ENCODE data around the gene COQ10B.
A peak's percentile ranks its signal among the peaks of the same experiment; 100 is the strongest.

COQ10B gene

GRCh38 chr2:197487385-197487784 lies 34.0 kb downstream of the COQ10B start:
- Histone ChIP-seq H3K36me3 (ENCODE audit: insufficient read depth, low read length) (peaks cover 82% of the 10 kb centered on the region), H2AFZ (ENCODE audit: low read length) (no peak overlapping the region), H3K4me3 (ENCODE audit: low read depth, low read length, poor library complexity, severe bottlenecking) (no peak overlapping the region), H4K20me1 (ENCODE audit: insufficient read depth, low read length) (no peaks in the 10 kb centered on the region), H3F3A (ENCODE audit: insufficient read depth, low read length) (peaks cover 10% of the 10 kb centered on the region; the same call in 1 of the 2 replicates), H3K79me2 (ENCODE audit: insufficient read depth, low read length) (no peaks in the 10 kb centered on the region), H3K9me3 (ENCODE audit: low read length) (peaks cover 5% of the 10 kb centered on the region; the same call in 1 of the 2 replicates), H3K9me2 (ENCODE audit: low read depth, low read length) (no peaks in the 10 kb centered on the region), H3K27me3 (ENCODE audit: insufficient read depth, low read length) (no peaks in the 10 kb centered on the region), H3K9ac (ENCODE audit: low read length) (no peak overlapping the region), H3K4me1 (ENCODE audit: insufficient read depth, low read length, severe bottlenecking) (no peaks in the 10 kb centered on the region), H3K27ac (ENCODE audit: low read depth, low read length, poor library complexity, severe bottlenecking) (no peak overlapping the region), H3K4me2 (ENCODE audit: low read length) (no peak overlapping the region)
- TF ChIP-seq EZH2 (IDR thresholded peaks at IDR 0.05; ENCODE audit: borderline replicate concordance, low read length) (no peak), CTCF (IDR thresholded peaks at IDR 0.05; ENCODE audit: low read length) (no peak)

- H3K79me2 ChIP-seq (ENCODE audit: insufficient read depth, low read length) = peaks cover 51% of the 10 kb centered on the region
- 0 out of 2 replicates have a peak, but pooled peaks cover 3% of the 10 kb centered on the region for H3F3A ChIP-seq (ENCODE audit: insufficient read depth, low read length)
- peak overlapping the region; percentile 92; the same call in 1 of the 2 replicates for H3K4me2 ChIP-seq (ENCODE audit: low read length)
- H3K27me3 ChIP-seq (ENCODE audit: insufficient read depth, low read length) = no peaks in the 10 kb centered on the region
- no peak overlapping the region for H3K9ac ChIP-seq (ENCODE audit: low read length)
- peaks cover 31% of the 10 kb centered on the region for H3K4me1 ChIP-seq (ENCODE audit: insufficient read depth, low read length, severe bottlenecking)
- no peaks in the 10 kb centered on the region for H4K20me1 ChIP-seq (ENCODE audit: insufficient read depth, low read length)
- no peaks in the 10 kb centered on the region for H3K9me2 ChIP-seq (ENCODE audit: low read depth, low read length)
- H3K9me3 ChIP-seq (ENCODE audit: low read length) = no peaks in the 10 kb centered on the region
- no peak overlapping the region for H3K27ac ChIP-seq (ENCODE audit: low read depth, low read length, poor library complexity, severe bottlenecking)
- peaks cover 90% of the 10 kb centered on the region for H3K36me3 ChIP-seq (ENCODE audit: insufficient read depth, low read length)
- TF ChIP-seq CTCF (IDR thresholded peaks at IDR 0.05; ENCODE audit: low read length) = no peak
- no peak for TF ChIP-seq EZH2 (IDR thresholded peaks at IDR 0.05; ENCODE audit: borderline replicate concordance, low read length)
- H2AFZ ChIP-seq (ENCODE audit: low read length) = no peak overlapping the region
- H3K4me3 ChIP-seq (ENCODE audit: low read depth, low read length, poor library complexity, severe bottlenecking) = no peak overlapping the region
These were observed 42.2 kb downstream of the COQ10B start for GRCh38 chr2:197495433-197496134.

GRCh38 chr2:197496695-197497094 lies 43.3 kb downstream of the COQ10B start:
- no peaks in the 10 kb centered on the region for H3K9me2 ChIP-seq (ENCODE audit: low read depth, low read length)
- peaks cover 90% of the 10 kb centered on the region for H3K36me3 ChIP-seq (ENCODE audit: insufficient read depth, low read length)
- H3K4me3 ChIP-seq (ENCODE audit: low read depth, low read length, poor library complexity, severe bottlenecking) = peak overlapping the region; percentile 83
- H3K79me2 ChIP-seq (ENCODE audit: insufficient read depth, low read length) = peaks cover 62% of the 10 kb centered on the region
- peak overlapping the region; percentile 96; the same call in 1 of the 2 replicates for H3K9ac ChIP-seq (ENCODE audit: low read length)
- TF ChIP-seq CTCF (IDR thresholded peaks at IDR 0.05; ENCODE audit: low read length) (no peak), EZH2 (IDR thresholded peaks at IDR 0.05; ENCODE audit: borderline replicate concordance, low read length) (no peak)
- peak overlapping the region; percentile 92 for H3K4me2 ChIP-seq (ENCODE audit: low read length)
- H4K20me1 ChIP-seq (ENCODE audit: insufficient read depth, low read length) = no peaks in the 10 kb centered on the region
- peaks cover 36% of the 10 kb centered on the region for H3K4me1 ChIP-seq (ENCODE audit: insufficient read depth, low read length, severe bottlenecking)
- no peak overlapping the region for H2AFZ ChIP-seq (ENCODE audit: low read length)
- H3F3A ChIP-seq (ENCODE audit: insufficient read depth, low read length) = no peaks in the 10 kb centered on the region
- H3K27me3 ChIP-seq (ENCODE audit: insufficient read depth, low read length) = no peaks in the 10 kb centered on the region
- H3K9me3 ChIP-seq (ENCODE audit: low read length) = no peaks in the 10 kb centered on the region
- no peak overlapping the region for H3K27ac ChIP-seq (ENCODE audit: low read depth, low read length, poor library complexity, severe bottlenecking)
